Epithelial cell of esophagus (primary cell): ENCODE measurements around the gene ZBTB47.

Experiments
- DNase-seq: peaks from one replicate; pipeline ENCODE4 v3.0.0; 2010; ENCODE audit warnings: low read depth
- H3K4me3 ChIP-seq: 2 replicates; pipeline ENCODE4 v1.5.1; 2011; ENCODE audit warnings: mild to moderate bottlenecking, low read length, control low read depth
- TF ChIP-seq, protein P1 (sequence below): IDR thresholded peaks from 2 replicates; pipeline ENCODE4 v1.5.1; 2011; ENCODE audit warnings: low read depth, mild to moderate bottlenecking, low read length, control low read depth, inconsistent platforms; ENCODE audit not compliant: insufficient read depth; ENCODE audit errors: missing control alignments

Gene ZBTB47

DNA sequence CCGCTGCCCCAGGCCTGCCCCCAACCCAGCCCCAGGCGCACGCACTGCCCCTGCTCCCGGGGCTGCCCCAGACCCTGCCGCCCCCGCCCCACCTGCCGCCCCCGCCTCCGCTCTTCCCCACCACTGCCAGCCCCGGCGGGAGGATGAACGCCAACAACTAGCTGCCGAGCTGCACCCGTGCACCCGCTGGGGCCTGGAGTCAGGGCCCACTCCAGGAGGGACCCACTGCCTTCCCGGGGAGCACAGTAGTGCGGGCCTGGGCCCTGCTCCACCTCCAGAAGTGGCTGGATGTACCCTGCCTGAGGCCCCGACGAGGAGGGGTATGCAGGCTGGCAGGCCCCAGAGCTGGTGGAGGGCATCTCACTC, 10.9 kb downstream of the ZBTB47 start:
- H3K4me3 ChIP-seq: no peak overlapping the region
- TF ChIP-seq, protein P1, sequence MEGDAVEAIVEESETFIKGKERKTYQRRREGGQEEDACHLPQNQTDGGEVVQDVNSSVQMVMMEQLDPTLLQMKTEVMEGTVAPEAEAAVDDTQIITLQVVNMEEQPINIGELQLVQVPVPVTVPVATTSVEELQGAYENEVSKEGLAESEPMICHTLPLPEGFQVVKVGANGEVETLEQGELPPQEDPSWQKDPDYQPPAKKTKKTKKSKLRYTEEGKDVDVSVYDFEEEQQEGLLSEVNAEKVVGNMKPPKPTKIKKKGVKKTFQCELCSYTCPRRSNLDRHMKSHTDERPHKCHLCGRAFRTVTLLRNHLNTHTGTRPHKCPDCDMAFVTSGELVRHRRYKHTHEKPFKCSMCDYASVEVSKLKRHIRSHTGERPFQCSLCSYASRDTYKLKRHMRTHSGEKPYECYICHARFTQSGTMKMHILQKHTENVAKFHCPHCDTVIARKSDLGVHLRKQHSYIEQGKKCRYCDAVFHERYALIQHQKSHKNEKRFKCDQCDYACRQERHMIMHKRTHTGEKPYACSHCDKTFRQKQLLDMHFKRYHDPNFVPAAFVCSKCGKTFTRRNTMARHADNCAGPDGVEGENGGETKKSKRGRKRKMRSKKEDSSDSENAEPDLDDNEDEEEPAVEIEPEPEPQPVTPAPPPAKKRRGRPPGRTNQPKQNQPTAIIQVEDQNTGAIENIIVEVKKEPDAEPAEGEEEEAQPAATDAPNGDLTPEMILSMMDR: no peak
- DNase-seq: no peak

DNA sequence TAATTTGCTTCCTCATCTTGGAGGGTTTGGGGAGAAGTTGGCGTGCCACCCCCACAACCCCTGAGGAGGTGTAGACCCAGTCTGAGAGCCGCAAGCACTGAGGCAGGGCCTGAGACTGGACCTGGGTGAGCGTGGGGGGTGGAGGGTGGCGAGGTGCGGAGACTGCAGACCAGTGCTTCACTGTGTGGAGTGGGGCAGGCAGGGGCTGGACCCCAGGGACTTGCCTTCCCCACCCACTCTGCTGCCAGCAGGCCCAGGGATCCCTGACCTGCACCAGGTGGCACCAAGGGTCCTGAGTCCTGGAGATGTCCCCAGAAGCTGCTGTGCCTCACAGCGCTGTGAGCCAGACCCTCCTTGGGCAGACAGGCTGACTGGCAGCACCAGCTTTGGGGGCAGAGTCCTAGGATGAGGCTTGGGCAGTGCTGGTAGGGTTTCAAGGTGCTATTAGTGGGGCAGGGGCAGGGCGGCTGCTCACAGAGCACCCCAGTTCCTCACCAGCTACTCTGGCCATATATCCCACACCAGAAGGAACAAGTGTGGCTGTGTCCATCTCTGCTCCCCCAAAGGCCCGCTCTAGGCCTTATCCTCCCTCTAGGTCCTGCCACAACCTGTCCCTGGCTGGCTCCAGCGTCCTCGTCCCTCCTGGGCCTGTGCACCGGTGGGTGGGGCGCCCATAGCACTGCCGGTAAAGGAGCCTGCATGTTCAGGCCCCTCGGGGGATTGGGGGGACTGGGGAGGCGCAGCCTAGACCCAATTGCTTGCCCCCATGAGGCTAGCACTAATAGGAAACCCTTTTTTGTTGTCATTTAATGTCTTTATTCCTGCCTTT, 11.8 kb downstream of the ZBTB47 start:
- TF ChIP-seq, protein P1: no peak
- H3K4me3 ChIP-seq: no peak overlapping the region
- DNase-seq: no peak

DNA sequence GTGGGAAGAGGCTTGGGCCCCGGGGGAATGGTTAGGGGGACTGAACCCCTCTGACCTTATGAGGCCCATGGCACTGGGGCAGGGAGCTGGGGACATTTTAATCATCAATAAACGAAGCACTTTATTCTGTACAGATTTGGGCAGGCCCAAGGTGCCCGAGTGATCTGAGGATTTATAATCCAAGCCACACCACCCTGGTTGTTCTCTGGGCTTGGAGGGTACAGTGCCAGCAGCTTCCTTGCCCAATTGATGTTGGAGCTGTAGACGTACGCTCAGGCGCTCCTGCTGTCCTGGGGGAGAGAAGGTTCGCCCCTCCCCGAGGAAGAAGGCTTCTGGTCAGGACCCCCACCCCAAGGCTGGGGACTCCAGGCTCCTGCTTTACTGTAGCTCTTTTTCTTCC, 12.5 kb downstream of the ZBTB47 start:
- H3K4me3 ChIP-seq: no peak overlapping the region
- TF ChIP-seq, protein P1: no peak
- no peak for DNase-seq

DNA sequence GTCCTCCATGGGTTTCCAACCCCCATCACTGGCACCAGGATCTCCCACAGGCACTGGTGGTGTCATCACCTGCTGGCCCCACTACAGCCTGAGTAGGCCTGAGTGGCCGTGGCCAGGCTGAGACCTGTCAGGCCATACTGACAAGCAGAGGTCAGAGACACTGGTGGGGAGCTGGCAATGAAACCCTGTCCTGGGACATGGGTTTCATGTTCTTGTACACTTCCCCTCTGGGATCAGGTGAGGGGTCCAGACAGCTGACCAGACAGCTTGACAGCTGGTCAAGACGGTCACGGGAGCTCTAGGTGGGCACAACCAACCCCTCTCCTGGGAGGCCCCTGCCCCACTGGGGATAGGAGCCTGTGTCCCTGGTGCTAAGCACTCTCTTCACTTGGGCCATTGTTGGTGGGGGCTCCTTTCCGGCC, 13.1 kb downstream of the ZBTB47 start:
- DNase-seq: no peak
- TF ChIP-seq, protein P1: no peak
- no peak overlapping the region for H3K4me3 ChIP-seq

DNA sequence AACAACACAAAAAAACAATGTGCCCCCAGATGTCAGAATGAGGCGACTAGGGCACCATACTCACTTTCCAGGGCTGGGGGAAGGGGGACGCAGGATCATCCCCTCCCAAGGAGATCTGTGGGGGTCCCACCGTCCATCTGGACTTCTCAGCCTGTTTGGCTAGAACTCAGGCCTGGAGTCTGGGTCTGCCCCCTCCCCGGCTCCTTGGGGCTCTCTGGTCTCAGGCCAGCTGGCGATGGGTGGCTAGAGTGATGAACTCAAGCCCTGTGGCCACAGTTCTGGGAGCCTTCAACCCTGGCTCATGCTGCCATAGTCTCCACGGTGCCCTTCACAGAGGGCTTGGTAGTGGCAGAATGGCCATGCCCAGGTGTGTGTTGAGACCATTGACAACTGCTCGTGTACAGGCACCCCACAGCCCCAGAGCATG, 13.6 kb downstream of the ZBTB47 start:
- no peak for DNase-seq
- TF ChIP-seq, protein P1: no peak

DNA sequence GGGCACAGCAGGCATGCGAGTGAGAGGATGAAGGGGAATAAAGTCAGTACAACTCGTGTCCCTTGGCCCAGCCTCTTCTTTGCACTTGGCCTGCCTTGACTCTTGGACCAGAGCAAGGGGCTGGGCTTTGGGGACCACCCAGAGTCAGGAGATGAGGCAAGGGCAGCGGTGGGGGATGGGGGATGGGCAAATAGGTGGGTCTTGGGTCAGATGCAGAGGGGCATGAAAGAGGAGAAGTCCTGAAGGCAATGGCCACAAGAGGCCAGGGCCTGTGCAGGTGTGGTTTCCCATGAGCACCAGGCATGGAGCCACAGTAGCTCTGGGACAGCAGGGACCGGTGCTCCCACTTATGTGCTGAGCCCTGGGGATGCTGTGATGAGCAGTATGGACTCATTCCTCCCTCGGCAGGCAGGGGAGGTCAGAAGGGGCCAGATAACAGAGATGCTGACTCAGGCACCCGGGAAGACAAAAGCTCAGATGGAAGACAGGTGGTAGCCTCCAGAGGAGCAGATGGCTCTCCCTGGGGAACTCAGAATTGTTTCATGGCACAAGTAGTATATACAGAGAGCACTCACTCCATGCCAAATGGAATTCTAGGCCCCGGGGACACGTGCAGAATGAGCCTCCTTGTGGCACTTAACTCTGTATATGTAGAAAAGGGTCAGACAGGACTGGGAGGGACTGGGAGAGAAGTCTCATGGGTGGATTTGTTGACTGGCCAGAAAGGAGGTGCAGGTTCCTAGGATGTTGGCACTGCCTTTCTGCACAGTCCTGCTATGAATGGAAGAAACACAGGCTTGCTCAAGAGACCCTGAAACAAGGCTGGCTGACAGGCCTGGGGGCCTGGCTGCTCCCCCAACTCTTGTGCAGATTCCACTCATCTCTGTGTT, 14.3 kb downstream of the ZBTB47 start:
- DNase-seq: no peak
- TF ChIP-seq, protein P1: no peak
- no peak overlapping the region for H3K4me3 ChIP-seq

More for the DNA sequence above, 13.6 kb downstream of the ZBTB47 start:
- no peak overlapping the region for H3K4me3 ChIP-seq
